Measurements from ENCODE around the gene RNASEH1. TPM values are rescaled to one million over a fixed set of nuclear protein-coding genes. Genes with fewer than 3 reads are reported as not detected.

Gene RNASEH1
- total RNA-seq, 1 experiment from 2014 or later, result 48.3 TPM

- no peaks in the 10 kb centered on the region for H3K9me3 ChIP-seq (ENCODE audit: low read depth, low read length, poor library complexity, severe bottlenecking)
- no peak for DNase-seq (ENCODE audit: low spot score)
- no TSS peak for BruUV-seq (replicated peaks)
- intact Hi-C loops (cut with micrococcal nuclease; ENCODE audit: unreplicated experiment), result no loop called here
- ChIA-PET CTCF (no interaction called here), POLR2A (ENCODE audit: low non-redundant PET) (no interaction called here)
- no peaks in the 10 kb centered on the region for H3K27me3 ChIP-seq (replicated peaks; ENCODE audit: insufficient read depth, low read depth, low read length, poor library complexity)
- no peak overlapping the region for H3K4me3 ChIP-seq (ENCODE audit: low read depth, low read length, poor library complexity, severe bottlenecking)
- H3K36me3 ChIP-seq (ENCODE audit: insufficient read depth, low read length, poor library complexity, severe bottlenecking), result no peaks in the 10 kb centered on the region
- no peaks in the 10 kb centered on the region for H3K4me1 ChIP-seq (ENCODE audit: insufficient read depth, low read length, poor library complexity, severe bottlenecking)
- H3K27ac ChIP-seq (ENCODE audit: low read depth, low read length, poor library complexity, severe bottlenecking), result no peak overlapping the region
- TF ChIP-seq EZH2 (IDR thresholded peaks at IDR 0.05; ENCODE audit: borderline replicate concordance, low read depth, low read length, poor library complexity, severe bottlenecking), result no peak
- TF ChIP-seq, protein P1, sequence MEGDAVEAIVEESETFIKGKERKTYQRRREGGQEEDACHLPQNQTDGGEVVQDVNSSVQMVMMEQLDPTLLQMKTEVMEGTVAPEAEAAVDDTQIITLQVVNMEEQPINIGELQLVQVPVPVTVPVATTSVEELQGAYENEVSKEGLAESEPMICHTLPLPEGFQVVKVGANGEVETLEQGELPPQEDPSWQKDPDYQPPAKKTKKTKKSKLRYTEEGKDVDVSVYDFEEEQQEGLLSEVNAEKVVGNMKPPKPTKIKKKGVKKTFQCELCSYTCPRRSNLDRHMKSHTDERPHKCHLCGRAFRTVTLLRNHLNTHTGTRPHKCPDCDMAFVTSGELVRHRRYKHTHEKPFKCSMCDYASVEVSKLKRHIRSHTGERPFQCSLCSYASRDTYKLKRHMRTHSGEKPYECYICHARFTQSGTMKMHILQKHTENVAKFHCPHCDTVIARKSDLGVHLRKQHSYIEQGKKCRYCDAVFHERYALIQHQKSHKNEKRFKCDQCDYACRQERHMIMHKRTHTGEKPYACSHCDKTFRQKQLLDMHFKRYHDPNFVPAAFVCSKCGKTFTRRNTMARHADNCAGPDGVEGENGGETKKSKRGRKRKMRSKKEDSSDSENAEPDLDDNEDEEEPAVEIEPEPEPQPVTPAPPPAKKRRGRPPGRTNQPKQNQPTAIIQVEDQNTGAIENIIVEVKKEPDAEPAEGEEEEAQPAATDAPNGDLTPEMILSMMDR (conservative IDR thresholded peaks at IDR 0.05; ENCODE audit: low read depth, low read length), result no peak
Measured at GRCh38 chr2:3595404-3595803, 37.3 kb upstream of the RNASEH1 start.

DNA sequence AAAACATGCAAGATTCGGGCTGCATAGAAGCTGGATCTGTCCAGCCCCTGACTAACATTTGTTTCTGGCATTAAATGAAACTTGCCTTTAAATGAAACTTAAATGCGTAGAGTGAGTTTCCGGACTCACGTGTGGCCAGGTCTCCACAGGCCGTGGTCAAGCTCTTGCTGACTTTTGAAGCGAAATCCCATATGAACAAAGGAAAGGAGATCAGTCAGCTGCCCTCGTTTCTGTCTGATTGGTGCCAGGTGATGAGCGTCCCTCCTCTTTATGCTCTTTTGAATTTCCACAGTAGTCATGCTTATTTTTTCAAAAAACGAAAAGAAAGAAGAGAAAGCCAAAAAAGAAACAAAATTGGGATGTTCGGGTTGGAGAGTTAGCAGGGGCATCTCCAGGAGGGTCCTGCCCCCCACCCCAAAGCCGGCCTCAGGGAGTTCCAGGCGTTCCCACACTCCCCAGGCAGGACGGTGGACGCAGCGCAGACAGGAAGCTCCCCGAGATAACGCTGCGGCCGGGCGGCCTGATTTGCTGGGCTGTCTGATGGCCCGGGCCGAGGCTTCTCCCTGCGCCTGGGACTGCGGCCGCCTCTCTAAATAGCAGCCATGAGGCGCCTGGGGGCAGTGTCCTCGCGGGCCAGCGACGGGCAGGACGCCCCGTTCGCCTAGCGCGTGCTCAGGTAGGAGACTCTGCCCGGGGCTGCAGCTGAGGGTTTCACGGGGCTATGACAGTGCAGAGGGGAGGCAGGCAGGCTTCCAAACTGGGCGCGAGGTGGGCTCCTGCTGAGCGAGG is 36.6 kb upstream of the RNASEH1 start, which contains the start of gene COLEC11:
Gene COLEC11, plus strand, starts transcription at position 620 of the 789 bp plus-strand sequence. CDS start 9,229 bp downstream, outside the sequence.
- CTCF ChIA-PET, result no interaction called here

DNA sequence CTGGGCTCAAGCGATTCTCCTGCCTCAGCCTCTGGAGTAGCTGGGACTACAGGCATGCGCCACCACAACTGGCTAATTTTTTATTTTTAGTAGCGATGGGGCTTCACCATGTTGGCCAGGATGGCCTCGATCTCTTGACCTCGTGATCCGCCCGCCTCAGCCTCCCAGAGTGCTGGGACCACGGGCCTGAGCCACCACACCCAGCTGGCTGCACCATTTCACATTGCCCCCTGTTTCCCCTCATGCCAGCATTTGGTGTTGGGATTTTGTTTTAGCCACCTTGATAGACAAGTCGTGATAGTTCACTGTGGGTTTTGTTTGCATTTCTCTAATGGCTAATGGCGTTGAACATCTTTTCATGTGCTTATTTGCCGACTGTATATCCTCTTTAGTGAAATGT is 31.0 kb upstream of the RNASEH1 start:
- BruUV-seq (replicated peaks), result no TSS peak
- Histone ChIP-seq H3K4me1 (ENCODE audit: insufficient read depth, low read length, poor library complexity, severe bottlenecking) (no peaks in the 10 kb centered on the region), H3K36me3 (ENCODE audit: insufficient read depth, low read length, poor library complexity, severe bottlenecking) (peaks cover 5% of the 10 kb centered on the region), H3K4me3 (ENCODE audit: low read depth, low read length, poor library complexity, severe bottlenecking) (no peak overlapping the region), H3K27ac (ENCODE audit: low read depth, low read length, poor library complexity, severe bottlenecking) (no peak overlapping the region), H3K27me3 (replicated peaks; ENCODE audit: insufficient read depth, low read depth, low read length, poor library complexity) (no peaks in the 10 kb centered on the region), H3K9me3 (ENCODE audit: low read depth, low read length, poor library complexity, severe bottlenecking) (no peaks in the 10 kb centered on the region)
- ChIA-PET POLR2A (ENCODE audit: low non-redundant PET) (no interaction called here), CTCF (no interaction called here)
- no peak for TF ChIP-seq EZH2 (IDR thresholded peaks at IDR 0.05; ENCODE audit: borderline replicate concordance, low read depth, low read length, poor library complexity, severe bottlenecking)
- TF ChIP-seq, protein P1 (conservative IDR thresholded peaks at IDR 0.05; ENCODE audit: low read depth, low read length), result no peak
- intact Hi-C loops (cut with micrococcal nuclease; ENCODE audit: unreplicated experiment), result no loop called here
- no peak for DNase-seq (ENCODE audit: low spot score)

More for the DNA sequence above, 36.6 kb upstream of the RNASEH1 start, which contains the start of gene COLEC11:
- H3K27ac ChIP-seq (ENCODE audit: low read depth, low read length, poor library complexity, severe bottlenecking), result no peak within 1 kb of the TSS
- POLR2A ChIA-PET (ENCODE audit: low non-redundant PET), result no interaction called here
- H3K36me3 ChIP-seq (ENCODE audit: insufficient read depth, low read length, poor library complexity, severe bottlenecking), result no peaks in the 10 kb centered on the region
- TF ChIP-seq, protein P1 (conservative IDR thresholded peaks at IDR 0.05; ENCODE audit: low read depth, low read length), result no peak
- TF ChIP-seq EZH2 (IDR thresholded peaks at IDR 0.05; ENCODE audit: borderline replicate concordance, low read depth, low read length, poor library complexity, severe bottlenecking), result no peak
- H3K4me1 ChIP-seq (ENCODE audit: insufficient read depth, low read length, poor library complexity, severe bottlenecking), result no peaks in the 10 kb centered on the region
- no peaks in the 10 kb centered on the region for H3K27me3 ChIP-seq (replicated peaks; ENCODE audit: insufficient read depth, low read depth, low read length, poor library complexity)
- H3K9me3 ChIP-seq (ENCODE audit: low read depth, low read length, poor library complexity, severe bottlenecking), result no peaks in the 10 kb centered on the region
- H3K4me3 ChIP-seq (ENCODE audit: low read depth, low read length, poor library complexity, severe bottlenecking), result no peak within 1 kb of the TSS
- DNase-seq (ENCODE audit: low spot score), result no peak
- intact Hi-C loops (cut with micrococcal nuclease; ENCODE audit: unreplicated experiment), result no loop called here
- no TSS peak for BruUV-seq (replicated peaks)
